Hindlimb muscle (tissue), 1 donor: ENCODE results near the gene TM6SF1. TPM values are rescaled to one million over a fixed set of nuclear protein-coding genes. Genes with fewer than 3 reads are reported as not detected.
"Not testable (repeated sequence)": the region's sequence is repeated elsewhere in the genome, so short reads cannot be mapped to it uniquely, and the experiment has no call there.

ENCODE experiments used
- DNase-seq: peaks from one replicate; pipeline ENCODE4 v3.0.0-alpha.2; 2013
- polyA plus RNA-seq: library from polyadenylated mRNA; unstranded; fragments of 120-200 nt; gene quantifications from one replicate; pipeline ENCODE4 v1.2.1, GENCODE V29; 2013; ENCODE audit not compliant: insufficient read length

The TM6SF1 gene
- polyA plus RNA-seq, 1 donor = 57.6 TPM

DNA sequence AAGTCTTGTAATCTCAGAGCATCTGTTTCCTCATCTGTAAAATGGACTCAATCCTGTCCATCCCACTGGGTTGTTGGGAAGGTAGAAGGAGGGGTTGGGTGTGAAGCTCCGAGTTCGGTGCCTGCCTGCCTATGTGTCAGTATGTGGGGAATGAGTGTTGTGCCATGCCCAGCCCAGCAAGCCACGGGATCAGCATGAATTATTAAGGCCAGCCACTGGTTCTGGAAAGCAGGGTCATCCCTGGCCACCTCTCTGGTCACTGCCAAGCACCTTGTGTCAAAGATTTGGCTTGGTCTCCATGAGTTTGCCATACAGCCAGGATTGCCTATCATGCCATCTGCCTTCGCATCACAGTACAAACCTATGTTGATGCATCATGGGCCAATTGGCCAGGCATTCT lies 11.5 kb downstream of the TM6SF1 start:
- DNase-seq = no peak

GRCh38 chr15:83119968-83120581 lies 12.6 kb downstream of the TM6SF1 start:
- DNase-seq = no peak

GRCh38 chr15:83123529-83123928 lies 16.1 kb downstream of the TM6SF1 start:
- no peak for DNase-seq

DNA sequence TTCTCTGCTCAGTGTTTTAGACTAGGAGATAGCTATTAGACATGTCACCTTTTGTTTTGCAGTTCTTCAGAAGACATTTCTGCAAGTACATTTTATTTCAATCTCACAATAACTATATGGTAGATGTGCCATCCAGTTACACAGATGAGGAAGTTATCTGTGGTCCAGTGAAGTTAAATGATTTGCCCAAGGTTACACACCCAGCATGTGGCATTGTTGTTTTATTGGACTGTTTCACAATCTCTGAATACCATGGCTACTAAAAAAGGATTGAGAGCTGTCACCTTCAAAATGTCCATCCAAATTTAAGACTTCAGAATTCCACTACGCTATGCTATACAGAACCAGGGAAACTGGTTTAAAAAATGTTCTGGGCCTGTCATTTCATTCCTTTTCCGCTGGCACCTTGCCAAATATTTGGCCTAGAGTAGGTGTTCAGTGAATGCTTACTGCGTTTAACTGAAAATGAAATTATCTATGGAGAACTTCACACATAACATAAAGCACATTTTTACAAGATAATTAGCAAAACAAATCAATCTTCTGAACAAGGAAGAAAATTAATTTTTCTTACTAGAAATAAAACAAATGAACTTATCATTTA lies 20.2 kb downstream of the TM6SF1 start:
- no peak for DNase-seq

- no peak for DNase-seq
Observed at GRCh38 chr15:83129791-83130190, 22.3 kb downstream of the TM6SF1 start.

DNA sequence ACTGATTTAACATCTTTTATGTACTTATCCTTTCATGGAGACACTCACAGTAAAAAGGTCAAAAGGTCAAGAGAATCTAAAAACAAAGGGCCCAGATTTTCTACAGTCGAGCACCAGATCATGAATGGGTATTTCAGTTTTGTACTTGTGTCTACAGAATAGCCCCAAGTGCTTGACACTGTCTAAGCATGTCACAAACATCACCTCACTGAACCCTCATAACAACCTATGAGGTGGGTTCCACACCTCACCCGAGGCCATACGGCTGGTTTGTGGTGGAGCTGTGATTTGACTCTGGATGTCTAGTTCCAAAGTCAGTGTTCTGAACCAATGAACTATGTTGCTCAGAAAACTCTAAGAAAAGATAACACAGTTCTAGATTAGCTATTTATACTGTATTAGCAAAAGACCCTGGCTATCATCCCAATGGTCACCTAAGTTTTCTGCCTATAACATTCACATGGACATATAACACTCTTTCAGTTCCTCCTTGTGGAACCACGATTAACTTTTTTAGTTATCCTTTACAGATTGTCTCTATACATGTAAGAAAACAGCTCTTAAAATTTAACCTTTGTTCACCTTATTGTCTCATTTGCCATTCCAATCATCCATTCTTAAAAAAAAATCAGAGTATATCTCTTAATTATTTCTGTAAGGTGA lies 25.5 kb downstream of the TM6SF1 start:
- DNase-seq = no peak

GRCh38 chr15:83142151-83142550 lies 34.7 kb downstream of the TM6SF1 start:
- DNase-seq = not testable (repeated sequence)

GRCh38 chr15:83144771-83145170 lies 37.3 kb downstream of the TM6SF1 start:
- DNase-seq = no peak

DNA sequence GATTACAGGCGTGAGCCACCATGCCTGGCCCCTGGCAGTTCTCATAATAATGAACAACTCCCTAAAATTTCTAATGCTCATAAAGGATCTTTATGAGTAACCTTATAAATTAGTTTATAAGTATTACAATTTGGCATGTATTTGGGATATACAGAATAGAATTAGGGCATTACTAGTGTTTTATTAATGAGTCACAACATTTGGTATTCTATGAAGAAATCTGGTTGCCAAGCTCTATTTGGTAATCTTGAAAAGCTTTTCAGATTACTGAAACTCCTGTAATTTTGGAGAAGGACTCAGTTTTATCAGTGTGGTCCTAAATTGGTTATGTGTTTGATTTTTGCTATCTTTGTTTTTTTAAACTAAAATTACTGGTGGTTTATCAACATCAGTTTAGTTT lies 45.8 kb downstream of the TM6SF1 start:
- no peak for DNase-seq

- DNase-seq = no peak
Observed at GRCh38 chr15:83155942-83156341, 48.5 kb downstream of the TM6SF1 start.

GRCh38 chr15:83158393-83158792 lies 50.9 kb downstream of the TM6SF1 start:
- no peak for DNase-seq

DNA sequence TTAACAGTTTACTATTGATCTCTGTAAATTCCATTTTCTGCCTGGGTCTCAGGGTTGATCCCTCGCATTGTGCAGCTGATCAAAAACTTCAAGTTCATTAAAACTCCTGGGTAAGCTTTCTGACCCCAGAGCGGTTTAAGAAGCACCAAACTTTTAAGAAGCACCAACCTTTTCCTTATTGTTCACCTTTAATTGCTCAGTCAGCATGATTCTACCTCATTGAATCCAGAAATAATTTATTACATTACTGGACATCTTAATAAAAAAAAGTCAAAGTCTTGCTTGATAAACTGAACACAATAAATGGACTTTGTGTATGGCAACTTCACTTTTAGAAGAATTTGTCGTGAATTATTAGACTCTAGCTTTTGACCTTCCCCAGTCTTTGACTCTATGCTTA lies 53.3 kb downstream of the TM6SF1 start:
- no peak for DNase-seq

DNA sequence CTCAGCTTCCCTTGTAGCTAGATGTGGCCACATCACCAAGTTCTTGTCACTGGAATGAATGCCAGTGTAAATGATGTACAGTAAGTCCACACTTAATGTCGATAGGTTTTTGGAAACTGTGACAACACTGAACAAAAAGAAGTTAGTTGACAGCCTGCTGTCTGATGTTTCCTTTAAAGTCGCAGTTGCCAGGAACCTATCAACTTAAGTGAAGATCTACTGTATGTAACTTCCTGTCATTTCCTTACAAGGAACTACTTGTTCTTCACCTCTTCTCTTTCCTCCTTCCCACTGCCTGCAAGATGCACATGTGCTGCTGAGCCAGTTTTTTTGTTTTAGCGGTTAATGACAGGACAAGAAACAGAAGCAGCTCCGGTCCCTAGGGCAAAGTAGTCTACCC lies 55.6 kb downstream of the TM6SF1 start:
- no peak for DNase-seq

GRCh38 chr15:83164111-83164770 lies 56.8 kb downstream of the TM6SF1 start:
- DNase-seq = no peak

GRCh38 chr15:83164771-83165404 lies 57.4 kb downstream of the TM6SF1 start:
- no peak for DNase-seq

DNA sequence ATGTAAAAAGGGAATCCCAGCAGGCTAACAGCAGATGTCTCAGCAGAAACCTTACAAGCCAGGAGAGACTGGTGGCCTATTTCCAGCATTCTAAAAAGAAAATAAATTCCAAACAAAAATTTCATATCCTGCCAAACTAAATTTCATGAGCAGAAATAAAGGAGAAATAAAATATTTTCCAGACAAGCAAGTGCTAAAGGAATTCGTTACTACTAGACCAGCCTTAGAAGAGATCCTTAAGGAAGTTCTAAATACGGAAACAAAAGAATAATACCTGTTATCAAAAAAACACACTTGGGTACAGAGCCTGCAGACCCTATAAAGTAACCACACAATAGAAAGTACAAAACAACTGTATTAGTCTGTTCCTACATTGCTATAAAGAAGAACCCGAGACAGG lies 58.8 kb downstream of the TM6SF1 start:
- no peak for DNase-seq

DNA sequence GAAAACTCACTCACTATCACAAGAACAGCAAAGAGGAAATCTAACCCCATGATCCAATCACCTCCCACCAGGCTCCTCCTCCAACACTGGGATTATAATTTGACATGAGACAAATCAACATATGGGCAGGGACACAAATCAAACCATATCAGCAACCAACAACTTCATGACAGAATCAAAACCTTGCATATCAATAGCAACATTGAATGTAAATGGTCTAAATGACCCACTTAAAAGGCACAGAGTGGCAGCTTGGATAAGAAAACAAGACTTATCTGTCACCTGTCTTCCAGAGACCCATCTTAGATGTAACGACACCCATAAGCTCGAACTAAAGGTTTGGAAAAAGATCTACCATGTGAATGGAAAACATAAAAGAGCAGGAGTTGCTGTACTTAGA lies 59.4 kb downstream of the TM6SF1 start:
- no peak for DNase-seq

DNA sequence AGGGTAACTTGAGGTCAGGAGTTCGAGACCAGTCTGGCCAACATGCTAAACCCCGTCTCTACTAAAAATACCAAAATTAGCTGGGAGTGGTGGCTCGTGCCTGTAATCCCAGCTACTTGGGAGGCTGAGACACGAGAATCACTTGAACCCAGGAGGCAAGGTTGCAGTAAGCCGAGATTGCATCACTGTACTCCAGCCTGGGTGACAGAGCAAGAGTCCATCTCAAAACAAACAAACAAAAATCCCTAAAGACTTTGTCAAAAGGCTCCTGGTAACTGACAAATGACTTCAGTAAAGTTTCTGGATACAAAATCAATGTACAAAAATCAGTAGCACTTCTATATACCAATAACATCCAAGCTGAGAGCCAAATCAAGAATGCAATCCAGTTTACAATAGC lies 62.1 kb downstream of the TM6SF1 start:
- DNase-seq = not testable (repeated sequence)

GRCh38 chr15:83170474-83171165 lies 63.2 kb downstream of the TM6SF1 start:
- no peak for DNase-seq

- DNase-seq = no peak
Observed at GRCh38 chr15:83174891-83175290, 67.4 kb downstream of the TM6SF1 start.

DNA sequence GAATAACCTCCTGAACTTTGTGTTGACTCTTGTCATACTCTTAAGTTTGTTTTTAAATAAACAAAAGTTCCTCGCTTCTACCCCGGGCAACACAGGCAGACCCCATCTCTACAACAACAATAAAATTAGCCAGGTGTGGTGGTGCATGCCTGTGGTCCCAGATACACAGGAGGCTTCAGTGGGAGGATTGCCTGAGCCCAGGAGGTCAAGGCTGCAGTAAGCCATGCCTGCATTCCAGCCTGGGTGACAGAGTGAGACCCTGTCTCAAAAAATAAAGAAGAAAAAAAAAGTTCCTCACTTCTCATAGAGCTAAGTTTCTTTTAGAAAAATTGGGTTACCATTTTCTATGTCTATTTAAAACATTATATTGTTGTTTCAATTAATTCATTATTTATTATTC lies 70.9 kb downstream of the TM6SF1 start:
- no peak for DNase-seq

DNA sequence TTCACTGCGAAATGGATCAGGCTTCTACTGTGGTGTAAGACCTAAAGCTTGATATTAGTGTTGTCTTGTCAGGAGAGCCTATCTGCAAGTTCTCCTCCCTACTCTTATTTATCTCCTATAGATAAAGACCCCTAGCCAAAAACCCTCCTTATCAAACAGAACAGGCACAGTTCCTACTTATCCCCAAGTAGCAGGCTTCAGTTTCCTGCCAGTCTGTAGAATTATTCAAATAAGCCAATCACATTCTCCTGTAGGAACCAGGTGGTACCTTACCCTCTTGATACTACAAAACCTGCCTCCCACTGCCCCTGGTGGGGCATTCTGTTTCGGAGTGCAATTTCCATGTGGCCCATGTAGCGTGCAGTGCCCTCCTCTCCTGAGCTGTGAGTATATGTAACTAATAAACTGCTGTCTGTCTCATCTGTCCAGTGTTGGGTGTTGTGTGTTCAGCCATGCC lies 71.5 kb downstream of the TM6SF1 start:
- no peak for DNase-seq
